ENCODE results near the gene SNX3. TPM values are rescaled to one million over a fixed set of nuclear protein-coding genes. Genes with fewer than 3 reads are reported as not detected.

Gene SNX3
- total and polyA plus RNA-seq, 4 donors, result 124 to 245 (median 171) TPM

DNA sequence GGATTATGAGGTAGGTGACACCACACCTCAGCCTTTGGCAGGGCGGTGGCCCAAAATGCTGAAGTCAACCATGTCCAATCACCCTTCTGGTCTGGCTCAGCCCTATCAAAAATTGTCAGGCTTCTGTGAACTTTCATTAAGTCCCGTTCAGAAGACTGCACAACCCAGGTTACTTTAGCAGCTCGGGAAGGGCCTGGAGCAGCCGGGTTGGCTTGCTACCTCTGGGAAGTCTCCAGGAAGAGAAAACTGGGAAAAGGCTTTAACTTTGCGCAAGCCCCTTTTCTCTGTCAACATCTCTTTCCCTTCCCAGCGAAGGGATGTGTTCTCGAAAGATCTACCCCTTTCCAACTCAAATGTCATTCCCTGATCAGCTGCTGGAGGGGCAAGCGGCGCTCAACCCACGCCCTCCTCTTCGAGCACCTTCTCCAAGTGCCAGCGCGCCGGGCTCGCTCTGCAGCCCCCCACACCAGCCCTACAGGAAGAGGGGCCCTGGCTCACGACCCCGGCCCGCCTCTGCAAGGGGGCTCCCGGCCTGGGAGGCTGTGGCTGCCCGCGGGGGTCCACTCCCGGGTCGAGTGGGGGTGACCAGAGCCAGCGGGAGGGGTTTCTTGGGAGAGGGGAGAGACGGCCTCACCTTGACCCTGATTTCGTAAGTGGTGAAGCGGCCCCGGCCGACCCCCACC lies 573 bp downstream of the SNX3 start:
- Histone ChIP-seq H3K9me3 (ENCODE audit: control insufficient read depth in 4 of 4, insufficient read depth in 3 of 4, low read length in 3 of 4) (no peaks in the 10 kb centered on the region), H3K27me3 (ENCODE audit: control insufficient read depth in 3 of 3, insufficient read depth in 3 of 3, low read length in 2 of 3) (no peaks in the 10 kb centered on the region), H3K27ac (ENCODE audit: low read depth in 1 of 2, low read length in 1 of 2) (peak overlapping the region; percentile 90 to 98), H3K4me3 (peak overlapping the region; percentile 94), H3K36me3 (ENCODE audit: control insufficient read depth in 4 of 4, insufficient read depth in 4 of 4, low read length in 4 of 4) (peaks cover 0 to 7% (median 1%) of the 10 kb centered on the region in 4 donors), H3K9ac (ENCODE audit: insufficient read depth in 1 of 2, low read length in 2 of 2) (peak overlapping the region; percentile 87 to 94), H3K4me1 (ENCODE audit: control insufficient read depth in 5 of 5, insufficient read depth in 5 of 5, low read length in 5 of 5) (peaks cover 0 to 9% (median 8%) of the 10 kb centered on the region in 5 donors)
- ATAC-seq (ENCODE audit: insufficient read depth, low FRiP score) (peak; percentile 3), DNase-seq (peak in 2 of 3 donors; percentile 73 to 74)
- 0 to 1% methylated on average over 29 of the region's 29 CpGs for WGBS, 2 donors
- no peak for TF ChIP-seq CTCF (IDR thresholded peaks at IDR 0.05; ENCODE audit: control extremely low read depth, extremely low read depth)

GRCh38 chr6:108254433-108255410 lies 6.1 kb downstream of the SNX3 start:
- H3K36me3 ChIP-seq (ENCODE audit: control insufficient read depth in 4 of 4, insufficient read depth in 4 of 4, low read length in 4 of 4), result peaks cover 0 to 6% (median under 1%) of the 10 kb centered on the region in 4 donors
- H3K4me1 ChIP-seq (ENCODE audit: control insufficient read depth in 5 of 5, insufficient read depth in 5 of 5, low read length in 5 of 5), result peaks cover 0 to 31% (median 5%) of the 10 kb centered on the region in 5 donors
- no peak for TF ChIP-seq CTCF (IDR thresholded peaks at IDR 0.05; ENCODE audit: control extremely low read depth, extremely low read depth)
- no peaks in the 10 kb centered on the region for H3K9me3 ChIP-seq (ENCODE audit: control insufficient read depth in 4 of 4, insufficient read depth in 3 of 4, low read length in 3 of 4)
- no peak overlapping the region for H3K4me3 ChIP-seq
- WGBS, 2 donors, result 82 to 88% methylated on average over 4 of the region's 4 CpGs
- no peaks in the 10 kb centered on the region for H3K27me3 ChIP-seq (ENCODE audit: control insufficient read depth in 3 of 3, insufficient read depth in 3 of 3, low read length in 2 of 3)
- ATAC-seq (ENCODE audit: insufficient read depth, low FRiP score) (peak; percentile 24), DNase-seq (no peak)
- H3K9ac ChIP-seq (ENCODE audit: insufficient read depth in 1 of 2, low read length in 2 of 2), result no peak overlapping the region
- H3K27ac ChIP-seq (ENCODE audit: low read depth in 1 of 2, low read length in 1 of 2), result peak overlapping the region in 1 of 2 donors; percentile 50

DNA sequence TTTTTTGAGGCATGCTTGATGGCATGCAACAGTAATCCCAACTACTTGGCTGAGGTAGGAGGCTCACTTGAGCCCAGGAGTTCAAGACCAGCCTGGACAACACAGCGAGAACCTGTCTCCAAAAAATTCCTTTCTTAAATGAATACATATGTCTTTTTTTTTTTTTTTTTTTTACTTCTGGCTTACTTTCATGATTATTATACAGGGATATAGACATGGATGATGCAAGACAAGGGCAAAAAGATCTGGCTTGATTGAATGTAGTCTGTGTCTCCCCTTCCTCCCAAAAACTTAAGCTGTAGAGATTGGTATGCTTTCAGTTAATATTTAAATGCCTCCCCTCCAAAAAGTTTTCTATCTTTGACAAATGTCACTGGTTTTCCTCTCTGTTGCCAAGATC lies 7.6 kb downstream of the SNX3 start:
- WGBS, 2 donors, result 95 to 100% methylated on average over 1 of the region's 1 CpG
- no peaks in the 10 kb centered on the region for H3K9me3 ChIP-seq (ENCODE audit: control insufficient read depth in 4 of 4, insufficient read depth in 3 of 4, low read length in 3 of 4)
- TF ChIP-seq CTCF (IDR thresholded peaks at IDR 0.05; ENCODE audit: control extremely low read depth, extremely low read depth), result no peak
- H3K4me3 ChIP-seq, result no peak overlapping the region
- no peak overlapping the region for H3K9ac ChIP-seq (ENCODE audit: insufficient read depth in 1 of 2, low read length in 2 of 2)
- H3K4me1 ChIP-seq (ENCODE audit: control insufficient read depth in 5 of 5, insufficient read depth in 5 of 5, low read length in 5 of 5), result peaks cover 0 to 32% (median 0%) of the 10 kb centered on the region in 5 donors
- no peaks in the 10 kb centered on the region for H3K27me3 ChIP-seq (ENCODE audit: control insufficient read depth in 3 of 3, insufficient read depth in 3 of 3, low read length in 2 of 3)
- H3K36me3 ChIP-seq (ENCODE audit: control insufficient read depth in 4 of 4, insufficient read depth in 4 of 4, low read length in 4 of 4), result peaks cover 0 to 6% (median under 1%) of the 10 kb centered on the region in 4 donors
- DNase-seq (no peak), ATAC-seq (ENCODE audit: insufficient read depth, low FRiP score) (no peak)
- no peak overlapping the region for H3K27ac ChIP-seq (ENCODE audit: low read depth in 1 of 2, low read length in 1 of 2)
